Astrocyte (in vitro differentiated cells and primary cell): ENCODE measurements around the gene C1QL2. TPM values are rescaled to one million over a fixed set of nuclear protein-coding genes. Genes with fewer than 3 reads are reported as not detected.

Experiments used
- DNase-seq: peaks from one replicate; pipeline ENCODE4 v3.0.0-alpha.2; 2010; ENCODE audit warnings: low read depth
- FAIRE-seq: peaks from 2 replicates; lab custom pipeline; 2011; peaks lifted over from hg19 to GRCh38; lab: Jason Lieb, UNC
- H2AFZ ChIP-seq: 2 replicates; pipeline ENCODE4 v1.6.0; 2012; ENCODE audit warnings: low read depth, low read length, inconsistent platforms
- H3K27ac ChIP-seq: 2 replicates; pipeline ENCODE4 v1.5.1; 2011; ENCODE audit warnings: low read depth, low read length, inconsistent platforms
- H3K27me3 ChIP-seq: 2 replicates; pipeline ENCODE4 v1.6.0; 2011; ENCODE audit warnings: low read length, inconsistent platforms; ENCODE audit not compliant: insufficient read depth
- H3K36me3 ChIP-seq: 2 replicates; pipeline ENCODE4 v1.5.1; 2011; ENCODE audit warnings: low read length, inconsistent platforms; ENCODE audit not compliant: insufficient read depth
- H3K4me1 ChIP-seq: 2 replicates; pipeline ENCODE4 v1.5.1; 2011; ENCODE audit warnings: low read length, inconsistent platforms; ENCODE audit not compliant: insufficient read depth
- H3K4me2 ChIP-seq: 2 replicates; pipeline ENCODE4 v1.6.0; 2012; ENCODE audit warnings: low read length, inconsistent platforms
- H3K4me3 ChIP-seq: 2 replicates; pipeline ENCODE4 v1.5.1; 2011; ENCODE audit warnings: low read depth, mild to moderate bottlenecking, low read length, inconsistent platforms; ENCODE audit not compliant: insufficient read depth
- H3K79me2 ChIP-seq: 2 replicates; pipeline ENCODE4 v1.6.0; 2012; ENCODE audit warnings: mild to moderate bottlenecking, low read length, inconsistent platforms; ENCODE audit not compliant: insufficient read depth
- H3K9ac ChIP-seq: 2 replicates; pipeline ENCODE4 v1.6.0; 2012; ENCODE audit warnings: mild to moderate bottlenecking, low read length, inconsistent platforms
- H3K9me3 ChIP-seq: 2 replicates; pipeline ENCODE4 v1.5.1; 2012; ENCODE audit warnings: low read depth, mild to moderate bottlenecking, low read length, inconsistent platforms; ENCODE audit not compliant: insufficient read depth
- H4K20me1 ChIP-seq: 2 replicates; pipeline ENCODE4 v1.6.0; 2012; ENCODE audit warnings: low read length, inconsistent platforms; ENCODE audit not compliant: insufficient read depth
- H3K27ac Mint-ChIP-seq: one replicate; pipeline ENCODE4 v1.8.0; 2021; ENCODE audit warnings: mild to moderate bottlenecking, mixed read lengths; ENCODE audit not compliant: unreplicated experiment
- H3K27me3 Mint-ChIP-seq: one replicate; pipeline ENCODE4 v1.8.0; 2021; ENCODE audit warnings: low read depth, mixed read lengths; ENCODE audit not compliant: unreplicated experiment
- H3K36me3 Mint-ChIP-seq: one replicate; pipeline ENCODE4 v1.8.0; 2021; ENCODE audit warnings: low read depth, mixed read lengths; ENCODE audit not compliant: unreplicated experiment
- H3K4me1 Mint-ChIP-seq: one replicate; pipeline ENCODE4 v1.8.0; 2021; ENCODE audit warnings: low read depth, mixed read lengths; ENCODE audit not compliant: unreplicated experiment
- H3K4me3 Mint-ChIP-seq: one replicate; pipeline ENCODE4 v1.8.0; 2021; ENCODE audit warnings: mild to moderate bottlenecking, moderate library complexity, mixed read lengths; ENCODE audit not compliant: unreplicated experiment
- H3K9me3 Mint-ChIP-seq: one replicate; pipeline ENCODE4 v1.8.0; 2021; ENCODE audit warnings: mild to moderate bottlenecking, mixed read lengths; ENCODE audit not compliant: unreplicated experiment
- EZH2 ChIP-seq: IDR thresholded peaks from 2 replicates; pipeline ENCODE4 v1.6.1; 2012; ENCODE audit warnings: mild to moderate bottlenecking, low read length, inconsistent platforms; ENCODE audit not compliant: insufficient read depth
- total RNA-seq: library from RNA; stranded (reverse); gene quantifications from 2 replicates; pipeline ENCODE4 v1.2.1, GENCODE V29; 2021
- TF ChIP-seq, protein P1 (sequence below): IDR thresholded peaks from 2 replicates; pipeline ENCODE4 v1.5.1; 2011; ENCODE audit warnings: low read depth, mild to moderate bottlenecking, inconsistent platforms, low read length, moderate library complexity; ENCODE audit not compliant: insufficient read depth

Gene C1QL2
- total RNA-seq, 1 donor from 2014 or later: 0.20 TPM

DNA sequence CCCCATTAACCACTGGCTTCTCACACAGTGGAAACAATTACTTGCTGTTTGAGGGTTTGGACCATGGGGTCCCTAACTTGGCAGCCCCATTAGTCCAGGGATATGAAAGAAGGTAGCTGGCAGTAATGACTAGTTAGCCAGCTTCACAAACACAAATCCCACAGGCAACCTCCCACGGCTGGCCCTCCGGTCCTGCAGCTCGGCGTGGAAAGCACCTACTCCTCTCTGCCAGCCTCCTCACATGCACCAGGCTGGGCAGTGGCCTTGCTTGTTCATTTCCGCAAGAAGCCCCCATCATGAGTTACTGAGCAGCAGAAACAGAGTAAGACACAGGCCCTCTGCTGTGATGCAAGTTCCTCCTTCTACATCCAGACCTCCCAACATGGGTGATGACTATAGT lies 13.7 kb downstream of the C1QL2 start:
- no peak for DNase-seq
- no peak overlapping the region for H3K4me3 Mint-ChIP-seq
- Histone ChIP-seq H3K4me1 (no peaks in the 10 kb centered on the region), H3K9me3 (no peaks in the 10 kb centered on the region), H3K4me2 (no peak overlapping the region), H3K27ac (no peak overlapping the region), H4K20me1 (no peaks in the 10 kb centered on the region), H2AFZ (no peak overlapping the region), H3K9ac (no peak overlapping the region), H3K79me2 (no peaks in the 10 kb centered on the region), H3K36me3 (no peaks in the 10 kb centered on the region), H3K4me3 (no peak overlapping the region), H3K27me3 (peaks cover 23% of the 10 kb centered on the region)
- H3K27me3 Mint-ChIP-seq: peaks cover 83% of the 10 kb centered on the region
- no peak for FAIRE-seq
- TF ChIP-seq EZH2: no peak
- TF ChIP-seq, protein P1, sequence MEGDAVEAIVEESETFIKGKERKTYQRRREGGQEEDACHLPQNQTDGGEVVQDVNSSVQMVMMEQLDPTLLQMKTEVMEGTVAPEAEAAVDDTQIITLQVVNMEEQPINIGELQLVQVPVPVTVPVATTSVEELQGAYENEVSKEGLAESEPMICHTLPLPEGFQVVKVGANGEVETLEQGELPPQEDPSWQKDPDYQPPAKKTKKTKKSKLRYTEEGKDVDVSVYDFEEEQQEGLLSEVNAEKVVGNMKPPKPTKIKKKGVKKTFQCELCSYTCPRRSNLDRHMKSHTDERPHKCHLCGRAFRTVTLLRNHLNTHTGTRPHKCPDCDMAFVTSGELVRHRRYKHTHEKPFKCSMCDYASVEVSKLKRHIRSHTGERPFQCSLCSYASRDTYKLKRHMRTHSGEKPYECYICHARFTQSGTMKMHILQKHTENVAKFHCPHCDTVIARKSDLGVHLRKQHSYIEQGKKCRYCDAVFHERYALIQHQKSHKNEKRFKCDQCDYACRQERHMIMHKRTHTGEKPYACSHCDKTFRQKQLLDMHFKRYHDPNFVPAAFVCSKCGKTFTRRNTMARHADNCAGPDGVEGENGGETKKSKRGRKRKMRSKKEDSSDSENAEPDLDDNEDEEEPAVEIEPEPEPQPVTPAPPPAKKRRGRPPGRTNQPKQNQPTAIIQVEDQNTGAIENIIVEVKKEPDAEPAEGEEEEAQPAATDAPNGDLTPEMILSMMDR: no peak
- no peak overlapping the region for H3K27ac Mint-ChIP-seq
- no peaks in the 10 kb centered on the region for H3K36me3 Mint-ChIP-seq
- H3K4me1 Mint-ChIP-seq: no peaks in the 10 kb centered on the region
- H3K9me3 Mint-ChIP-seq: peaks cover 2% of the 10 kb centered on the region

DNA sequence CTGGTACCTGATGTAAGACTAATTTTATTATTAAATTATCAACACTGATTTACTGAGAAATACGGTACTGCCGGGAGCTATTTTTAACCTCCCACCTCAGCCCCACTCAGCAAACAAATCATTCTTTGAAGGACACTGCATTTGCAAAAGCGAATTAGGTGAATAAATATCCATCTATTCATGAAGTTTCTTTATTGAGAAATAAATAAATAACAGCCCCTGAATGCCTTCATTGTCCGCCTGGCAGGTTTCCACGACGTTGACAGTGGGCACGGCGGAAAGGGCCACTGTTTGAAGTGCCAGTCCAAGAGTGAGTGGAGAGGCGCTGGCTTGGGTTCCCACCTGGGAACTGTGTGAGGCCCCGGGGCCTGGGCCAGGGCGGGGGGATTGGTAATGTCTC lies 15.7 kb downstream of the C1QL2 start:
- no peaks in the 10 kb centered on the region for H3K4me1 ChIP-seq
- no peak overlapping the region for H3K4me3 ChIP-seq
- no peak overlapping the region for H2AFZ ChIP-seq
- H3K9ac ChIP-seq: no peak overlapping the region
- Mint-ChIP-seq H3K27ac (no peak overlapping the region), H3K9me3 (no peaks in the 10 kb centered on the region), H3K4me1 (peaks cover 2% of the 10 kb centered on the region), H3K36me3 (no peaks in the 10 kb centered on the region), H3K4me3 (no peak overlapping the region), H3K27me3 (peaks cover 72% of the 10 kb centered on the region)
- FAIRE-seq (no peak), DNase-seq (no peak)
- TF ChIP-seq, protein P1: no peak
- no peak for TF ChIP-seq EZH2
- H3K9me3 ChIP-seq: no peaks in the 10 kb centered on the region
- H3K27ac ChIP-seq: no peak overlapping the region
- H3K36me3 ChIP-seq: no peaks in the 10 kb centered on the region
- no peaks in the 10 kb centered on the region for H4K20me1 ChIP-seq
- H3K27me3 ChIP-seq: peaks cover 24% of the 10 kb centered on the region
- H3K79me2 ChIP-seq: no peaks in the 10 kb centered on the region
- no peak overlapping the region for H3K4me2 ChIP-seq

DNA sequence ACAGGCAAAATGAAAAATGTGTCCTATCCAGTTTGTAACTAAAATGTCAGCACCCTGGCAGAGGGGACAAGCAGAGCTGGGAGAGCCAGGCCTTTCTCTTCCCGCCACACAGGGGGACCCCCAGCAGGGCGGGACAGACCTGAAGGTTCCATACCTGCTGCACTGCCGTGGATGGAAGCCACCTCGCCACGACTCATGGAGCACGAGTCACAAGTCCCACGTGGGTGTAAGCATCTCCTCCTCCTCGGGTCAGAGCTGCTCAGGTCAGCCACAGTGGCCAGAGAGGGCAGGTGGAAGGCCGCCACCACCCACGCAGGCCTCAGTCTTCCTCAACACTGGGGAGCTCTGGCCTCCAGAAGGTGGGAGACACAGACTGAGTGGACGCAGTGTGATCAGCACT lies 21.0 kb downstream of the C1QL2 start:
- Mint-ChIP-seq H3K4me3 (no peak overlapping the region), H3K27ac (no peak overlapping the region), H3K9me3 (peaks cover 3% of the 10 kb centered on the region), H3K4me1 (peaks cover 15% of the 10 kb centered on the region), H3K36me3 (peaks cover 3% of the 10 kb centered on the region), H3K27me3 (peaks cover 49% of the 10 kb centered on the region)
- Histone ChIP-seq H2AFZ (no peak overlapping the region), H4K20me1 (no peaks in the 10 kb centered on the region), H3K9me3 (no peaks in the 10 kb centered on the region), H3K4me1 (no peaks in the 10 kb centered on the region), H3K27ac (no peak overlapping the region), H3K4me3 (no peak overlapping the region), H3K9ac (no peak overlapping the region), H3K36me3 (no peaks in the 10 kb centered on the region), H3K79me2 (no peaks in the 10 kb centered on the region), H3K27me3 (peaks cover 13% of the 10 kb centered on the region), H3K4me2 (no peak overlapping the region)
- no peak for DNase-seq
- TF ChIP-seq, protein P1: no peak
- no peak for TF ChIP-seq EZH2
- FAIRE-seq: no peak
